Skeletal muscle satellite cell (primary cell): ENCODE measurements around the gene ARAP3.

Experiments used
- H3K27me3 ChIP-seq: 2 replicates; pipeline ENCODE4 v1.7.0; 2013; ENCODE audit warnings: low read length; ENCODE audit not compliant: control insufficient read depth, insufficient read depth
- H3K36me3 ChIP-seq: 2 replicates; pipeline ENCODE4 v1.7.0; 2013; ENCODE audit warnings: mild to moderate bottlenecking, control low read depth, low read length; ENCODE audit not compliant: insufficient read depth
- H3K4me1 ChIP-seq: 2 replicates; pipeline ENCODE4 v1.7.0; 2013; ENCODE audit warnings: low read length; ENCODE audit not compliant: control insufficient read depth, insufficient read depth
- H3K4me2 ChIP-seq: 2 replicates; pipeline ENCODE4 v1.7.0; 2013; ENCODE audit warnings: mild to moderate bottlenecking, low read length
- H3K4me3 ChIP-seq: 2 replicates; pipeline ENCODE4 v1.7.0; 2013; ENCODE audit warnings: low read length
- H3K9ac ChIP-seq: 2 replicates; pipeline ENCODE4 v1.7.0; 2013; ENCODE audit warnings: mild to moderate bottlenecking, low read depth, low read length, moderate library complexity
- H3K9me3 ChIP-seq: replicated peaks from 2 replicates; pipeline ENCODE4 v1.7.0; 2013; ENCODE audit warnings: mild to moderate bottlenecking, control low read depth, low read length

The ARAP3 gene

GRCh38 chr5:141714542-141715310 is 32.7 kb upstream of the ARAP3 start:
- Histone ChIP-seq H3K4me1 (no peaks in the 10 kb centered on the region), H3K9ac (no peak overlapping the region), H3K4me3 (no peak overlapping the region), H3K4me2 (no peak overlapping the region), H3K36me3 (no peaks in the 10 kb centered on the region), H3K27me3 (peaks cover 71% of the 10 kb centered on the region), H3K9me3 (no peaks in the 10 kb centered on the region)

- no peaks in the 10 kb centered on the region for H3K4me1 ChIP-seq
- peaks cover 76% of the 10 kb centered on the region for H3K27me3 ChIP-seq
- H3K9ac ChIP-seq = no peak overlapping the region
- no peaks in the 10 kb centered on the region for H3K36me3 ChIP-seq
- H3K9me3 ChIP-seq = no peaks in the 10 kb centered on the region
- H3K4me2 ChIP-seq = no peak overlapping the region
- no peak overlapping the region for H3K4me3 ChIP-seq
Observed at GRCh38 chr5:141713616-141714309, 31.7 kb upstream of the ARAP3 start.

- Histone ChIP-seq H3K27me3 (peaks cover 73% of the 10 kb centered on the region), H3K9ac (no peak overlapping the region)
Observed at GRCh38 chr5:141711687-141712086, 29.7 kb upstream of the ARAP3 start.

DNA sequence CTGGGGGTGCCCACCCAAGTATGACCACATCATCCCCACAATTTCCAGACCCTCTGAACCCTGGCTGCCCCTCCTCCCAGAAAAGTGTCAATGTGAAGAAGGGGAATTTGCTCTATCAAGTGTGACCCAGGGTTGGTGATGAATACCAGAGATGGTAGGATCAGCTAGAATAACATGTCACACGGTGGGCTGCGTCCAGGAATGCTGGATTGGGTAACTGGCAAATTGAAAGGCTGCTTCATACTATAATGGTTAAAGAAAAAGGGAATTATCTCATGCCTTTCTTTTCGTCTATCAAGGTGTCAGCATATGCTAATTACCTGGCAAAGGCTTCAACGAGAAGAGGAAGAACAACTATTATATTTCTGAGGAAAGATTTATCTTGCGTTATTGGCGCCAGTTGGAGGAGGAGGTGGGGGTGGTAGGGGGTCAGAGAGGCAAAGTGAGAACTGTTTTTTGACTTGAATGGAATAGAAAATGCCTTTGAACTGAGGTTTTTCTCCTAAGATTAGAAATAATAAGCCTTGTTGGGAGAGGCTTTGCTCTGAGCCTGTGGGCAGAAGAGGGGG is 27.8 kb upstream of the ARAP3 start:
- H3K9ac ChIP-seq = no peak overlapping the region

More at GRCh38 chr5:141711687-141712086, 29.7 kb upstream of the ARAP3 start:
- Histone ChIP-seq H3K4me1 (no peaks in the 10 kb centered on the region), H3K9me3 (no peaks in the 10 kb centered on the region), H3K4me2 (no peak overlapping the region), H3K36me3 (no peaks in the 10 kb centered on the region), H3K4me3 (no peak overlapping the region)

GRCh38 chr5:141708016-141708415 is 26.0 kb upstream of the ARAP3 start:
- Histone ChIP-seq H3K27me3 (peaks cover 78% of the 10 kb centered on the region), H3K9me3 (no peaks in the 10 kb centered on the region), H3K4me2 (no peak overlapping the region), H3K9ac (no peak overlapping the region), H3K4me1 (no peaks in the 10 kb centered on the region), H3K36me3 (no peaks in the 10 kb centered on the region), H3K4me3 (no peak overlapping the region)

More for the DNA sequence above, 27.8 kb upstream of the ARAP3 start:
- H3K27me3 ChIP-seq = peaks cover 73% of the 10 kb centered on the region
- no peak overlapping the region for H3K4me2 ChIP-seq
- no peaks in the 10 kb centered on the region for H3K9me3 ChIP-seq
- no peaks in the 10 kb centered on the region for H3K4me1 ChIP-seq
- no peak overlapping the region for H3K4me3 ChIP-seq
- H3K36me3 ChIP-seq = no peaks in the 10 kb centered on the region

DNA sequence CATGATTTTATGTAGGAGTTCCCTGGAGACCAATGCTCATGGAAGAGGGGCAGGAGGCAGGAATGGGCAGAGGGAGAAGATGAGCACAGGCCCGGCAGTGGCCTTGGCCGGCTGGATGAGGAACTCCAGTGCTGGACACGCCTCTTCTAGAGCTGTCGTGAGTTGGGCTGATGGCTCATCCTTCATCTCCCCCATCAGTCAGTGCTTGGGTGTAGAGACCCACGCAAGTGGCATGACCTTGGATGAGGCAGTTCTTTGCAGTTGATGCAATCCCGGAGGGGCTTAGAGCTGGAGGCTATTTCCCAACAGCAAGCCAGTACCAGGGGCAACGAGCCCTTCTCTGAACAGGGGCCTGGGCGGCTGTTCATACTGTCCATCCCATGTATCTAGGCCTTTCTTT is 25.5 kb upstream of the ARAP3 start:
- H3K36me3 ChIP-seq = no peaks in the 10 kb centered on the region
- H3K9me3 ChIP-seq = no peaks in the 10 kb centered on the region
- H3K27me3 ChIP-seq = peaks cover 83% of the 10 kb centered on the region
- no peak overlapping the region for H3K4me2 ChIP-seq
- H3K9ac ChIP-seq = no peak overlapping the region
- H3K4me1 ChIP-seq = peaks cover 4% of the 10 kb centered on the region
- H3K4me3 ChIP-seq = no peak overlapping the region

DNA sequence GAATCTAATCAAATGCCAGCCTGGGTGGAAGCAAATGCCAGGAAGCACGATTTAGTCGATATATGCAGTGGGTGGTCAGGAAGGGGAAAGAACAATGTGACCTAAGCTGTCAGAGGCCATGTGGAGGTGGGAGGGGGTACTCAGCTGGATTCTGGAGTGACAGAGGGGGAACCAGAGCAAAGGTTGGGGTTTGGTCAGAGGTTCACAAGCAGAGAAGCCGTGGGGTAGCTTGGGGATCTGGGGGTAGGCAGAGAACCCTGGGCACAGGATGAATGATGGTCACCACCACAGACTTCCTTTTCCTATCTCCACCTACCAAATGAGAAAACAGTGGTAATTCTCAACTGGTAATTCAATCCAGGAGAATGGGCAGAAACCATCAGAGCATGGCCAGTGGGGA is 24.1 kb upstream of the ARAP3 start:
- H3K4me1 ChIP-seq = peaks cover 7% of the 10 kb centered on the region
- no peak overlapping the region for H3K4me3 ChIP-seq
- no peaks in the 10 kb centered on the region for H3K9me3 ChIP-seq
- no peaks in the 10 kb centered on the region for H3K36me3 ChIP-seq
- H3K9ac ChIP-seq = no peak overlapping the region
- no peak overlapping the region for H3K4me2 ChIP-seq
- peaks cover 90% of the 10 kb centered on the region for H3K27me3 ChIP-seq

GRCh38 chr5:141705469-141705868 is 23.4 kb upstream of the ARAP3 start:
- Histone ChIP-seq H3K4me3 (no peak overlapping the region), H3K9me3 (no peaks in the 10 kb centered on the region), H3K4me2 (no peak overlapping the region), H3K4me1 (peaks cover 7% of the 10 kb centered on the region), H3K9ac (no peak overlapping the region), H3K36me3 (no peaks in the 10 kb centered on the region), H3K27me3 (peaks cover 91% of the 10 kb centered on the region)

DNA sequence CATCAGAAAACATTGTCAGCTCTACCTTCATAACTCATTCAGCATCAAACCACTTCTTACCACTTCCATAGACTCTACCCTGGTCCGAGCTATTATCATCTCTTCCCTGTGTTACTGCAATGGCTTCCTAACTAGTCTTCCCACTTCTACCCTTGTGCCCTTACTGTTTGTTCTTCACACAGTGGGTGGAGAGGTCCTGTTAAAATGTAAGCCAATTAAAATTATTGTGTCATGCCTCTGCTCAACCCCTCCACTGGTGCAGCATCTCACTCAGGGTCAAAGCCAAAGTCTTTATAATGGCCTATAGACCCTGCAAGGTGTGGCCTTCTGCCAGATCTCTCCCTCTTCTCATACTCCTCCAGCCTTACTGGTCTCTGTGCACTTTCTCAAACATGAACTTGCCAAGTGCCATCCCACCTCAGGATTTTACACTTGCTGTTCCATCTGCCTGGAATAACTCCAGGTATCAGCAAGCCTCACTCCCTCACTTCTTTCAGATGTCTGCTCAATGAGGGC is 22.8 kb upstream of the ARAP3 start:
- Histone ChIP-seq H3K36me3 (no peaks in the 10 kb centered on the region), H3K9ac (no peak overlapping the region), H3K4me1 (peaks cover 7% of the 10 kb centered on the region), H3K4me3 (no peak overlapping the region), H3K9me3 (no peaks in the 10 kb centered on the region), H3K4me2 (no peak overlapping the region), H3K27me3 (peaks cover 92% of the 10 kb centered on the region)

DNA sequence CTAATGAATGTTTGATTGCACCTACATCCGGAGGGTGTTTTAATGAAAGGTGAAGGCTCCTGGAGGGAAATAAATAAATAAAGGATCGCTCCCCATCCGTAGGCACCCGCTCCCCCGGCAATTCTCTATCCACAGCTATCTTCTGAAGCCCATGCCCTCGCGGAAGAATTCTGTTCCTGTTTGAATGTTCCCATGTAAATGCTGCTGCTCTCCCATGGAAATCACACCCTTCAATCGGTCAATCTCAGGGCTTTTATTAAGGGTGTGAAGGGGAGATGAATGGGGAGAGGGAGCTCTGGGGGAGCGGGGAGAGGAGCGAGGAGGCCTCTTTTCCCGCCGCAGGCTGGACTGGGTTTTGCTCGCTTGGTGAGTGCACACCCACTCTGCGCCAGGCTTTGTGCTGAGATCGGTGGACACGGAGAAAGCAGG is 21.1 kb upstream of the ARAP3 start:
- H3K9me3 ChIP-seq = no peaks in the 10 kb centered on the region
- peaks cover 7% of the 10 kb centered on the region for H3K4me1 ChIP-seq
- H3K27me3 ChIP-seq = peaks cover 91% of the 10 kb centered on the region
- H3K36me3 ChIP-seq = no peaks in the 10 kb centered on the region
- H3K4me3 ChIP-seq = peak overlapping the region; percentile 67
- H3K9ac ChIP-seq = no peak overlapping the region
- H3K4me2 ChIP-seq = peak overlapping the region; percentile 84

- Histone ChIP-seq H3K36me3 (no peaks in the 10 kb centered on the region), H3K4me1 (peaks cover 7% of the 10 kb centered on the region), H3K9ac (no peak overlapping the region), H3K9me3 (no peaks in the 10 kb centered on the region), H3K27me3 (peaks cover 96% of the 10 kb centered on the region), H3K4me2 (peak overlapping the region; percentile 84), H3K4me3 (peak overlapping the region; percentile 67)
Observed at GRCh38 chr5:141701360-141702119, 19.5 kb upstream of the ARAP3 start.
